ENCODE results near the gene GGCX.
A peak's percentile ranks its signal among the peaks of the same experiment; 100 is the strongest.

GRCh38 chr2:85551698-85552678, 9.3 kb downstream of the GGCX start:
- TF ChIP-seq CTCF (IDR thresholded peaks at IDR 0.05) = peak in 1 of 3 donors; percentile 86
- no peak for TF ChIP-seq POLR2A (IDR thresholded peaks at IDR 0.05)
